Astrocyte (in vitro differentiated cells and primary cell): Measurements from ENCODE around the gene MED12L. TPM values are rescaled to one million over a fixed set of nuclear protein-coding genes. Genes with fewer than 3 reads are reported as not detected.

ENCODE experiments used
- DNase-seq: peaks from one replicate; pipeline ENCODE4 v3.0.0-alpha.2; 2010; ENCODE audit warnings: low read depth
- FAIRE-seq: peaks from 2 replicates; lab custom pipeline; 2011; peaks lifted over from hg19 to GRCh38; lab: Jason Lieb, UNC
- H2AFZ ChIP-seq: 2 replicates; pipeline ENCODE4 v1.6.0; 2012; ENCODE audit warnings: low read depth, low read length, inconsistent platforms
- H3K27ac ChIP-seq: 2 replicates; pipeline ENCODE4 v1.5.1; 2011; ENCODE audit warnings: low read depth, low read length, inconsistent platforms
- H3K27me3 ChIP-seq: 2 replicates; pipeline ENCODE4 v1.6.0; 2011; ENCODE audit warnings: low read length, inconsistent platforms; ENCODE audit not compliant: insufficient read depth
- H3K36me3 ChIP-seq: 2 replicates; pipeline ENCODE4 v1.5.1; 2011; ENCODE audit warnings: low read length, inconsistent platforms; ENCODE audit not compliant: insufficient read depth
- H3K4me1 ChIP-seq: 2 replicates; pipeline ENCODE4 v1.5.1; 2011; ENCODE audit warnings: low read length, inconsistent platforms; ENCODE audit not compliant: insufficient read depth
- H3K4me2 ChIP-seq: 2 replicates; pipeline ENCODE4 v1.6.0; 2012; ENCODE audit warnings: low read length, inconsistent platforms
- H3K4me3 ChIP-seq: 2 replicates; pipeline ENCODE4 v1.5.1; 2011; ENCODE audit warnings: low read depth, mild to moderate bottlenecking, low read length, inconsistent platforms; ENCODE audit not compliant: insufficient read depth
- H3K79me2 ChIP-seq: 2 replicates; pipeline ENCODE4 v1.6.0; 2012; ENCODE audit warnings: mild to moderate bottlenecking, low read length, inconsistent platforms; ENCODE audit not compliant: insufficient read depth
- H3K9ac ChIP-seq: 2 replicates; pipeline ENCODE4 v1.6.0; 2012; ENCODE audit warnings: mild to moderate bottlenecking, low read length, inconsistent platforms
- H3K9me3 ChIP-seq: 2 replicates; pipeline ENCODE4 v1.5.1; 2012; ENCODE audit warnings: low read depth, mild to moderate bottlenecking, low read length, inconsistent platforms; ENCODE audit not compliant: insufficient read depth
- H4K20me1 ChIP-seq: 2 replicates; pipeline ENCODE4 v1.6.0; 2012; ENCODE audit warnings: low read length, inconsistent platforms; ENCODE audit not compliant: insufficient read depth
- H3K27ac Mint-ChIP-seq: one replicate; pipeline ENCODE4 v1.8.0; 2021; ENCODE audit warnings: mild to moderate bottlenecking, mixed read lengths; ENCODE audit not compliant: unreplicated experiment
- H3K27me3 Mint-ChIP-seq: one replicate; pipeline ENCODE4 v1.8.0; 2021; ENCODE audit warnings: low read depth, mixed read lengths; ENCODE audit not compliant: unreplicated experiment
- H3K36me3 Mint-ChIP-seq: one replicate; pipeline ENCODE4 v1.8.0; 2021; ENCODE audit warnings: low read depth, mixed read lengths; ENCODE audit not compliant: unreplicated experiment
- H3K4me1 Mint-ChIP-seq: one replicate; pipeline ENCODE4 v1.8.0; 2021; ENCODE audit warnings: low read depth, mixed read lengths; ENCODE audit not compliant: unreplicated experiment
- H3K4me3 Mint-ChIP-seq: one replicate; pipeline ENCODE4 v1.8.0; 2021; ENCODE audit warnings: mild to moderate bottlenecking, moderate library complexity, mixed read lengths; ENCODE audit not compliant: unreplicated experiment
- H3K9me3 Mint-ChIP-seq: one replicate; pipeline ENCODE4 v1.8.0; 2021; ENCODE audit warnings: mild to moderate bottlenecking, mixed read lengths; ENCODE audit not compliant: unreplicated experiment
- CTCF ChIP-seq: IDR thresholded peaks from 2 replicates; pipeline ENCODE4 v1.5.1; 2011; ENCODE audit warnings: low read depth, mild to moderate bottlenecking, inconsistent platforms, low read length, moderate library complexity; ENCODE audit not compliant: insufficient read depth
- EZH2 ChIP-seq: IDR thresholded peaks from 2 replicates; pipeline ENCODE4 v1.6.1; 2012; ENCODE audit warnings: mild to moderate bottlenecking, low read length, inconsistent platforms; ENCODE audit not compliant: insufficient read depth
- total RNA-seq: library from RNA; stranded (reverse); gene quantifications from 2 replicates; pipeline ENCODE4 v1.2.1, GENCODE V29; 2021

Gene MED12L
- total RNA-seq, 1 donor from 2014 or later: 8.2 TPM

GRCh38 chr3:151269631-151270030 lies 184.2 kb downstream of the MED12L start:
- Mint-ChIP-seq H3K36me3 (no peaks in the 10 kb centered on the region), H3K27ac (no peak overlapping the region), H3K4me1 (peaks cover 13% of the 10 kb centered on the region), H3K27me3 (no peaks in the 10 kb centered on the region), H3K4me3 (no peak overlapping the region), H3K9me3 (no peaks in the 10 kb centered on the region)
- Histone ChIP-seq H3K27ac (no peak overlapping the region), H3K9ac (no peak overlapping the region), H3K79me2 (no peaks in the 10 kb centered on the region), H3K4me1 (no peaks in the 10 kb centered on the region), H3K4me3 (no peak overlapping the region), H3K4me2 (no peak overlapping the region), H3K27me3 (no peaks in the 10 kb centered on the region), H3K36me3 (no peaks in the 10 kb centered on the region), H3K9me3 (no peaks in the 10 kb centered on the region), H4K20me1 (no peaks in the 10 kb centered on the region), H2AFZ (no peak overlapping the region)
- TF ChIP-seq CTCF (no peak), EZH2 (no peak)
- DNase-seq (no peak), FAIRE-seq (no peak)

- Mint-ChIP-seq H3K27ac (no peak overlapping the region), H3K4me1 (peaks cover 2% of the 10 kb centered on the region), H3K4me3 (no peak overlapping the region), H3K27me3 (no peaks in the 10 kb centered on the region), H3K9me3 (no peaks in the 10 kb centered on the region), H3K36me3 (no peaks in the 10 kb centered on the region)
- H3K4me1 ChIP-seq: no peaks in the 10 kb centered on the region
- H3K9ac ChIP-seq: no peak overlapping the region
- no peak for DNase-seq
- no peaks in the 10 kb centered on the region for H3K27me3 ChIP-seq
- H3K36me3 ChIP-seq: no peaks in the 10 kb centered on the region
- H3K4me3 ChIP-seq: no peak overlapping the region
- no peak for FAIRE-seq
- no peaks in the 10 kb centered on the region for H4K20me1 ChIP-seq
- H3K79me2 ChIP-seq: no peaks in the 10 kb centered on the region
- no peak overlapping the region for H3K4me2 ChIP-seq
- H3K9me3 ChIP-seq: no peaks in the 10 kb centered on the region
- no peak overlapping the region for H2AFZ ChIP-seq
- H3K27ac ChIP-seq: no peak overlapping the region
- TF ChIP-seq CTCF (no peak), EZH2 (no peak)
Observed at GRCh38 chr3:151275091-151275490, 189.6 kb downstream of the MED12L start.

GRCh38 chr3:151276038-151276686 lies 190.7 kb downstream of the MED12L start:
- Histone ChIP-seq H3K79me2 (no peaks in the 10 kb centered on the region), H3K4me2 (no peak overlapping the region), H2AFZ (no peak overlapping the region), H3K36me3 (no peaks in the 10 kb centered on the region), H3K27me3 (no peaks in the 10 kb centered on the region), H3K4me3 (no peak overlapping the region), H3K4me1 (no peaks in the 10 kb centered on the region), H3K9me3 (no peaks in the 10 kb centered on the region), H3K9ac (no peak overlapping the region), H3K27ac (no peak overlapping the region), H4K20me1 (no peaks in the 10 kb centered on the region)
- no peaks in the 10 kb centered on the region for H3K36me3 Mint-ChIP-seq
- FAIRE-seq (no peak), DNase-seq (no peak)
- no peaks in the 10 kb centered on the region for H3K9me3 Mint-ChIP-seq
- no peak overlapping the region for H3K27ac Mint-ChIP-seq
- H3K4me1 Mint-ChIP-seq: peaks cover 2% of the 10 kb centered on the region
- H3K4me3 Mint-ChIP-seq: no peak overlapping the region
- no peak for TF ChIP-seq EZH2
- TF ChIP-seq CTCF: no peak
- H3K27me3 Mint-ChIP-seq: no peaks in the 10 kb centered on the region
